Spleen (tissue), 11 donors: ENCODE measurements around the gene PYROXD2. TPM values are rescaled to one million over a fixed set of nuclear protein-coding genes. Genes with fewer than 3 reads are reported as not detected.
"Not testable (repeated sequence)": the region's sequence is repeated elsewhere in the genome, so short reads cannot be mapped to it uniquely, and the experiment has no call there.

Source experiments
- DNase-seq: peaks from one replicate; pipeline ENCODE4 v3.0.0-alpha.2; 2020
- H3K27ac ChIP-seq, 8 donors: fragments of 200-600 bp; sonication (generic) in 7 of 8; 1 replicate in 4 of 8; 2 replicates in 4 of 8; pipeline versions ENCODE4 v1.5.0 to v1.8.0; 2016 to 2021; ENCODE audit warnings: inconsistent platforms in 4 of 8, mild to moderate bottlenecking in 4 of 8, moderate library complexity in 1 of 8
- H3K27me3 ChIP-seq, 7 donors: fragments of 200-600 bp; sonication (generic) in 6 of 7; replicated peaks in 1 of 7; 1 replicate in 4 of 7; 2 replicates in 3 of 7; pipeline versions ENCODE4 v1.5.0 to v1.8.0; 2016 to 2021; ENCODE audit warnings: inconsistent platforms in 3 of 7, mild to moderate bottlenecking in 1 of 7
- H3K36me3 ChIP-seq, 6 donors: fragments of 200-600 bp; sonication (generic) in 5 of 6; 1 replicate in 4 of 6; 2 replicates in 2 of 6; pipeline versions ENCODE4 v1.5.0 to v1.8.0; 2016 to 2021; ENCODE audit warnings: inconsistent platforms in 2 of 6
- H3K4me1 ChIP-seq, 6 donors: fragments of 200-600 bp; sonication (generic) in 5 of 6; 1 replicate in 3 of 6; 2 replicates in 3 of 6; pipeline versions ENCODE4 v1.5.0 to v1.8.0; 2016 to 2021; ENCODE audit warnings: inconsistent platforms in 3 of 6
- H3K4me3 ChIP-seq, 8 donors: fragments of 200-600 bp; sonication (generic) in 7 of 8; 1 replicate in 4 of 8; 2 replicates in 4 of 8; pipeline versions ENCODE4 v1.5.0 to v1.8.0; 2016 to 2021; ENCODE audit warnings: inconsistent platforms in 4 of 8, mild to moderate bottlenecking in 4 of 8, moderate library complexity in 2 of 8
- H3K9me3 ChIP-seq, 8 donors: fragments of 200-600 bp; sonication (generic) in 7 of 8; 1 replicate in 4 of 8; 2 replicates in 4 of 8; pipeline versions ENCODE4 v1.5.0 to v1.8.0; 2016 to 2021; ENCODE audit warnings: inconsistent platforms in 4 of 8
- POLR2A ChIP-seq, 3 donors: fragments of 450-650 bp; IDR thresholded peaks; one replicate each; pipeline ENCODE4 v1.5.1; 2017; ENCODE audit warnings: antibody characterized with exemption in 3 of 3, mild to moderate bottlenecking in 1 of 3
- POLR2AphosphoS5 ChIP-seq, 3 donors: sonication (generic); formaldehyde crosslinking; IDR thresholded peaks; one replicate each; pipeline ENCODE4 v1.5.1; 2017; ENCODE audit warnings: antibody characterized with exemption in 3 of 3
- WGBS, 5 donors: extraction: QIAGEN DNeasy Blood & Tissue Kit in 3 of 5; methylation state at CpG; one replicate each; pipeline versions ENCODE4 v1.1.5 to v1.1.7; 2013 to 2018; 5-methylcytosine and 5-hydroxymethylcytosine counted together
- intact Hi-C: fragments of 100-400 bp; cut with DNase I; formaldehyde crosslinking; loops from one replicate; pipeline ENCODE4 v1.15.0; 2023; ENCODE audit warnings: low total_unique reads
- polyA plus RNA-seq, 3 donors: library from polyadenylated mRNA; stranded (reverse); fragments of 200-250 nt; gene quantifications; one replicate each; pipeline ENCODE4 v1.2.1, GENCODE V29; 2013
- total RNA-seq, 7 donors: library from RNA; depleted of rRNA in 3 of 7; stranded (reverse); fragments of >200 nt in 3 of 7; fragmentation: NEBNext Ultra II Directional in 4 of 7; extraction: Animal tissue kit (Norgen Biotek cat#: 25700) in 4 of 7; gene quantifications; one replicate each; pipeline versions ENCODE4 v1.1.0 to v1.2.1, GENCODE V29; 2016 to 2021
- TF ChIP-seq, protein P1 (sequence below), 11 experiments: fragments of 200-600 bp in 7 of 11; fragments of 450-650 bp in 4 of 11; sonication (generic) in 4 of 11; IDR thresholded peaks in 8 of 11; conservative IDR thresholded peaks in 3 of 11; 1 replicate in 7 of 11; 2 replicates in 4 of 11; pipeline versions ENCODE4 v1.4.0 to v1.8.0; 2016 to 2021; ENCODE audit warnings: antibody characterized with exemption in 11 of 11, inconsistent platforms in 4 of 11, mild to moderate bottlenecking in 1 of 11
- donor health status: healthy with polysubstance abuse.
- donor health status: DM: no; HTN: no; CAD: no; lungs with moderate emphysema.
- donor health status: DM: no; HTN: no; CAD: no.
- donor health status: Bipolar disorder and iron deficiency.
- donor health status: healthy.
- donor health status: DM: no; HTN: no; CAD: no.
- donor health status: DM: yes; HTN: yes; CAD: no.

Gene PYROXD2
- total and polyA plus RNA-seq, 10 donors, result 4.7 to 26.0 (median 11.6) TPM

DNA sequence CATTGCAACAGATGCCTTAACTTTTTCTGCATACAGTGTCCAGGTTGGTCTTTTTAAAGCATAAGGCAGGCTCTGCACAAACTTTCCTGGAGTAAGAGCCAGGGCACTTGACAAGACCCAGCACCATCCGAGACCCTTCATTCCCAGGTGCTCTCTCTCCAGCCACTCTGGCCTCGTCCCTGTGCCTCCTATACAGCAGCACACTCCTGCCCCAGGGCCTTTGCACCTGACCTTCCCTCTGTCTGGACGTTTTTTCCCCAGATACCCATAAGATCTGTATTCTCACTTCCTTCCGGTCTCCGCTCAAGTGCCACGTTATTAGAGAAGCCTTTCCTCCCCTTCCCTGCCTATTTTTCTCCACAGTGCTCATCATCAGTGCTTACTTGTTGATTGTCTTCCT is 25.6 kb downstream of the PYROXD2 start:
- no peak overlapping the region for H3K4me3 ChIP-seq
- intact Hi-C loops, result no loop called here
- H3K27ac ChIP-seq, result no peak overlapping the region
- TF ChIP-seq POLR2A (IDR thresholded peaks at IDR 0.05) (no peak), POLR2AphosphoS5 (IDR thresholded peaks at IDR 0.05) (no peak)
- TF ChIP-seq, protein P1, sequence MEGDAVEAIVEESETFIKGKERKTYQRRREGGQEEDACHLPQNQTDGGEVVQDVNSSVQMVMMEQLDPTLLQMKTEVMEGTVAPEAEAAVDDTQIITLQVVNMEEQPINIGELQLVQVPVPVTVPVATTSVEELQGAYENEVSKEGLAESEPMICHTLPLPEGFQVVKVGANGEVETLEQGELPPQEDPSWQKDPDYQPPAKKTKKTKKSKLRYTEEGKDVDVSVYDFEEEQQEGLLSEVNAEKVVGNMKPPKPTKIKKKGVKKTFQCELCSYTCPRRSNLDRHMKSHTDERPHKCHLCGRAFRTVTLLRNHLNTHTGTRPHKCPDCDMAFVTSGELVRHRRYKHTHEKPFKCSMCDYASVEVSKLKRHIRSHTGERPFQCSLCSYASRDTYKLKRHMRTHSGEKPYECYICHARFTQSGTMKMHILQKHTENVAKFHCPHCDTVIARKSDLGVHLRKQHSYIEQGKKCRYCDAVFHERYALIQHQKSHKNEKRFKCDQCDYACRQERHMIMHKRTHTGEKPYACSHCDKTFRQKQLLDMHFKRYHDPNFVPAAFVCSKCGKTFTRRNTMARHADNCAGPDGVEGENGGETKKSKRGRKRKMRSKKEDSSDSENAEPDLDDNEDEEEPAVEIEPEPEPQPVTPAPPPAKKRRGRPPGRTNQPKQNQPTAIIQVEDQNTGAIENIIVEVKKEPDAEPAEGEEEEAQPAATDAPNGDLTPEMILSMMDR (IDR thresholded peaks at IDR 0.05 in 8 of 11, conservative IDR thresholded peaks at IDR 0.05 in 3 of 11), result no peak
- DNase-seq, result no peak
- H3K27me3 ChIP-seq, result peaks cover 0 to 11% (median 0%) of the 10 kb centered on the region in 7 donors
- peaks cover 0 to 23% (median 8%) of the 10 kb centered on the region in 6 donors for H3K4me1 ChIP-seq
- H3K9me3 ChIP-seq, result no peaks in the 10 kb centered on the region
- peaks cover 0 to 29% (median 3%) of the 10 kb centered on the region in 6 donors for H3K36me3 ChIP-seq
- 69 to 86% (median 75%) methylated on average over 6 of the region's 6 CpGs for WGBS, 5 donors

DNA sequence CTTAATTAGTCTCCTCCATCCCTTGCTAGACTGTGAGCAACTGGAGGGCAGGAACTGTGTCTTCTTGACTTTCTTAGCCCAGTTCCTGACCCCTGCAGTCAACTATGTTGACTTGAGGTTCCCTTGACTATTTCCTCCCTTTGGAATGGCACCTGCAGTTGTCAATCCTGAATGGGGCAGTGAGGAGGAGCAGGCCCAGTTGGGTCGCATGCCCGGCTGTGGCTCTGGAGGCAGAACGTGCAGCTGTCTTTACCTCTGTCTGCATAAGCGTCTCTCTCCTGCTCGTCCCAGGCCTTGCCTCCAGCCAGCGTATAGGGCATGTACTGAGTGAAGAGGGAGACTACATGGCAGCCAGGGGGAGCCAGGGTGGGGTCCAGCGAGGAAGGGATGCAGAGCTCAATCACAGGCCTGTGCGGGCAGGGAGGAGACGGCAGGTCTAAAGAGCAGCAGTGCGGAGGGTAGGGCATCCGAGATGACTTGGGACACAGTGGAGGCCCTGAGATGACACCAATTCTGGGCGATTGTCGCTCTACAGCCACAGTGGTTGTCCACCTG is 26.8 kb downstream of the PYROXD2 start:
- no peak for DNase-seq
- intact Hi-C loops, result no loop called here
- H3K27ac ChIP-seq, result no peak overlapping the region
- no peak overlapping the region for H3K4me3 ChIP-seq
- WGBS, 5 donors, result 92 to 97% (median 93%) methylated on average over 13 of the region's 13 CpGs
- peaks cover 0 to 11% (median 0%) of the 10 kb centered on the region in 7 donors for H3K27me3 ChIP-seq
- H3K36me3 ChIP-seq, result peaks cover 0 to 32% (median 4%) of the 10 kb centered on the region in 6 donors
- H3K4me1 ChIP-seq, result peaks cover 0 to 23% (median 8%) of the 10 kb centered on the region in 6 donors
- H3K9me3 ChIP-seq, result no peaks in the 10 kb centered on the region
- no peak for TF ChIP-seq POLR2A (IDR thresholded peaks at IDR 0.05)

DNA sequence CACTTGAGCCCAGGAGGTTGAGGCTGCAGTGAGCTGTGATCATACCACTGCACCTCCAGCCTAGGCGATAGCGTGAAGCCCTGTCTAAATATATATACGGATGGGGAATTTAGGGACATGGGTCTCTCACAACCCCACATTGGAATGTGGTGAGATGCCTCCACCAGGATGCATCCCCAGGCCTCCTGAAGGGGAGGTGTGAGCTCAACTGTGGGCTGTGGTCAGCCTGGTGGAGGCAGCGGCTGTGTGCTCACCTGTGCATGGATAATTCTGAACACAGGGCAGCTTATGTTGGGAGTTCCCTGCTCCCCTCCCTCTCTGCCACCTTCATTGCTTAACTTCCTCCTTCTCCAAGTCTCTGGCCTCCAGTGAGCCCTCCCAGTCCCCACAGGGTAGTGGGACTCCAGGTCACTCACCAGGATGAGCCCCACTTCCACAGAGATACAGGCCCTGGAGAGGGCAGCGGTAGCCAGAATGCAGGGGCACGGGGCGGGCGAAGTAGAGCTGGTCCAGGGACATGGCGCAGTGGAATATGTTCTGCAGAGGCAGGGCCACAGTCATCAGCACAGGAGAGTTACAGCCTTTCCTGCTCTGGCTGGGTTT is 30.4 kb downstream of the PYROXD2 start:
- intact Hi-C loops, result no loop called here
- DNase-seq, result no peak
- Histone ChIP-seq H3K27ac (no peak overlapping the region), H3K4me3 (no peak overlapping the region), H3K36me3 (peaks cover 0 to 35% (median 7%) of the 10 kb centered on the region in 6 donors), H3K4me1 (no peaks in the 10 kb centered on the region), H3K9me3 (no peaks in the 10 kb centered on the region), H3K27me3 (peaks cover 0 to 4% (median 0%) of the 10 kb centered on the region in 7 donors)
- WGBS, 5 donors, result 78 to 97% (median 93%) methylated on average over 8 to 9 of the region's 9 CpGs
- TF ChIP-seq POLR2A (IDR thresholded peaks at IDR 0.05), result no peak

DNA sequence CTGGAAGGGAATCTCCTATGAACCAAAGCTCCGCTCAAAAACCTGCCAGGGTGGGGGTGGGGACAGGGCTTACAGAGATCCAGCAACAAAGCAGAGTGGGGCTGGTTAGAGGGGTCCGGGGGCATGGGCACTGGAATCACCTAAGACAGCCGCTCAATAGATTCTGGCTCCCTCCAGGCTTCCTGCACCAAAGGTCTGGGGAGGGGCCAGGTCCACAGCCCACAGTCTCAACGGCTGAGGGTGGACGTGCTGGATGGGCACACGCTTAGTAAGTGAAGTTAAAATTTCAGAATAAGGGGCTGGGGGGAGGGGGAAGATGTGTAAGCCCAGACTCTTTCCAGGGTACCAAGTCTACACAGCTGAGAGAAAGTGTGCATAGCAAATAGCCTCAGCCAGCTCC is 31.1 kb downstream of the PYROXD2 start:
- Histone ChIP-seq H3K36me3 (peaks cover 0 to 35% (median 7%) of the 10 kb centered on the region in 6 donors), H3K4me1 (no peaks in the 10 kb centered on the region), H3K9me3 (no peaks in the 10 kb centered on the region), H3K27me3 (no peaks in the 10 kb centered on the region), H3K4me3 (no peak overlapping the region), H3K27ac (no peak overlapping the region)
- WGBS, 5 donors, result 80 to 98% (median 95%) methylated on average over 5 to 6 of the region's 6 CpGs
- TF ChIP-seq POLR2A (IDR thresholded peaks at IDR 0.05), result no peak
- TF ChIP-seq POLR2AphosphoS5 (IDR thresholded peaks at IDR 0.05), result no peak
- TF ChIP-seq, protein P1 (IDR thresholded peaks at IDR 0.05 in 8 of 11, conservative IDR thresholded peaks at IDR 0.05 in 3 of 11), result no peak
- intact Hi-C loops, result no loop called here
- no peak for DNase-seq

DNA sequence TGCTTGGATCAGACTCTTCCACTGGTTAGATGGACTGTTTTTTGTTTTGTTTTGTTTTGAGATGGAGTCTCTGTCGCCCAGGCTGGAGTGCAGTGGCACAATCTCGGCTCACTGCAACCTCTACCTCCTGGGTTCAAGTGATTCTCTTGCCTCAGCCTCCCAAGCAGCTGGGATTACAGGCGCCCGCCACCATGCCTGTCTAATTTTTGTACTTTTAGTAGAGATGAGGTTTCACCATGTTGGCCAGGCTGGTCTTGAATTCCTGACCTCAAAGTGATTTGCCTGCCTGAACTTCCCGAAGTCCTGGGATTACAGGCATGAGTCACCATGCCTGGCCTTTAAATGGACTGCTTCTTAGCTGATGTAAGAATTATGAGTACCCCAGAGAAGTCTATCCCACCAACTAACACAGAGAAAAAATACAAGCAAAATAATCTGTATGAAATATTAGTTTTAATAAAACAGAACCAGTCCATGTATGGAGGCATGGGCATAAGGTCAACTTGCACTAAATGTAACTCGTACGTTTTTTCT is 31.8 kb downstream of the PYROXD2 start:
- WGBS, 5 donors, result 91 to 95% (median 92%) methylated on average over 7 of the region's 7 CpGs
- H3K9me3 ChIP-seq, DNase-seq, H3K4me1 ChIP-seq, H3K27ac ChIP-seq, H3K27me3 ChIP-seq, intact Hi-C loops, H3K4me3 ChIP-seq: not testable (repeated sequence)
- peaks cover 0 to 35% (median 7%) of the 10 kb centered on the region in 6 donors for H3K36me3 ChIP-seq
